ACC112 (cell line): ENCODE data around the gene CFAP74.
"Not testable (repeated sequence)": the region's sequence is repeated elsewhere in the genome, so short reads cannot be mapped to it uniquely, and the experiment has no call there.

Experiments used
- H2AFZ ChIP-seq: fragments of 200-600 bp; sonication (generic); one replicate; pipeline ENCODE4 v1.6.0; 2017; ENCODE audit warnings: antibody characterized with exemption, low read length; ENCODE audit not compliant: unreplicated experiment
- H3K27ac ChIP-seq: fragments of 200-600 bp; sonication (generic); 2 replicates; pipeline ENCODE4 v1.5.1; 2014; ENCODE audit warnings: low read depth, mild to moderate bottlenecking, antibody characterized with exemption, low read length, moderate library complexity
- H3K27me3 ChIP-seq: fragments of 200-600 bp; sonication (generic); 2 replicates; pipeline ENCODE4 v1.6.1; 2014; ENCODE audit warnings: mild to moderate bottlenecking, antibody characterized with exemption, low read length, moderate library complexity, mixed read lengths; ENCODE audit not compliant: insufficient read depth
- H3K36me3 ChIP-seq: fragments of 200-600 bp; sonication (generic); 2 replicates; pipeline ENCODE4 v1.6.1; 2016; ENCODE audit warnings: mild to moderate bottlenecking, antibody characterized with exemption, low read length, moderate library complexity, mixed read lengths; ENCODE audit not compliant: insufficient read depth
- H3K4me1 ChIP-seq: fragments of 200-600 bp; sonication (generic); one replicate; pipeline ENCODE4 v1.6.1; 2016; ENCODE audit warnings: low read length, mixed read lengths; ENCODE audit not compliant: insufficient read depth, unreplicated experiment, control insufficient read depth
- H3K4me3 ChIP-seq: fragments of 200-600 bp; sonication (generic); 2 replicates; pipeline ENCODE4 v1.5.1; 2014; ENCODE audit warnings: mild to moderate bottlenecking, low read depth, low read length
- H3K79me2 ChIP-seq: fragments of 200-600 bp; sonication (generic); one replicate; pipeline ENCODE4 v1.6.0; 2016; ENCODE audit warnings: low read length; ENCODE audit not compliant: control insufficient read depth, unreplicated experiment, insufficient read depth

CFAP74 gene

GRCh38 chr1:1892079-1892762 lies 111.4 kb downstream of the CFAP74 start:
- Histone ChIP-seq H3K4me3 (peak overlapping the region; percentile 98), H3K79me2 (peaks cover 36% of the 10 kb centered on the region), H3K27ac (no peak overlapping the region), H3K4me1 (peaks cover 38% of the 10 kb centered on the region), H2AFZ (peak overlapping the region; percentile 75), H3K36me3 (no peaks in the 10 kb centered on the region), H3K27me3 (no peaks in the 10 kb centered on the region)

GRCh38 chr1:1891349-1892078 lies 112.1 kb downstream of the CFAP74 start:
- Histone ChIP-seq H3K4me3 (peak overlapping the region; percentile 98), H3K27me3 (no peaks in the 10 kb centered on the region), H2AFZ (peak overlapping the region; percentile 75), H3K79me2 (peaks cover 44% of the 10 kb centered on the region), H3K27ac (peak overlapping the region; percentile 82; the same call in 1 of the 2 replicates), H3K4me1 (peaks cover 41% of the 10 kb centered on the region), H3K36me3 (no peaks in the 10 kb centered on the region)

- H3K79me2 ChIP-seq: peaks cover 51% of the 10 kb centered on the region
Observed at GRCh38 chr1:1890506-1891348, 112.9 kb downstream of the CFAP74 start, which contains the start of gene GNB1. Gene GNB1 (minus strand): TSS chr1:1891087. CDS start chr1:1825453, 65,634 bp downstream.

GRCh38 chr1:1889847-1890505 lies 113.6 kb downstream of the CFAP74 start:
- H3K4me3 ChIP-seq: peak overlapping the region; percentile 98
- peaks cover 58% of the 10 kb centered on the region for H3K79me2 ChIP-seq
- peak overlapping the region; percentile 82 for H3K27ac ChIP-seq
- H2AFZ ChIP-seq: peak overlapping the region; percentile 51
- no peaks in the 10 kb centered on the region for H3K36me3 ChIP-seq
- peaks cover 46% of the 10 kb centered on the region for H3K4me1 ChIP-seq
- no peaks in the 10 kb centered on the region for H3K27me3 ChIP-seq

More at GRCh38 chr1:1890506-1891348, 112.9 kb downstream of the CFAP74 start, which contains the start of gene GNB1:
- Histone ChIP-seq H2AFZ (peak within 1 kb of the TSS; percentile 75), H3K4me3 (peak within 1 kb of the TSS; percentile 98), H3K36me3 (no peaks in the 10 kb centered on the region), H3K27me3 (no peaks in the 10 kb centered on the region), H3K27ac (peak within 1 kb of the TSS; percentile 82), H3K4me1 (peaks cover 46% of the 10 kb centered on the region)

- H3K4me1 ChIP-seq: peaks cover 39% of the 10 kb centered on the region
Observed at GRCh38 chr1:1889090-1889750, 114.4 kb downstream of the CFAP74 start.

GRCh38 chr1:1883890-1884289 lies 119.7 kb downstream of the CFAP74 start:
- not testable (repeated sequence) for H2AFZ ChIP-seq, H3K27me3 ChIP-seq, H3K36me3 ChIP-seq, H3K4me3 ChIP-seq, H3K27ac ChIP-seq
- Histone ChIP-seq H3K79me2 (peaks cover 98% of the 10 kb centered on the region), H3K4me1 (peaks cover 32% of the 10 kb centered on the region)

More at GRCh38 chr1:1889090-1889750, 114.4 kb downstream of the CFAP74 start:
- H2AFZ ChIP-seq: no peak overlapping the region
- peak overlapping the region; percentile 98 for H3K4me3 ChIP-seq
- H3K36me3 ChIP-seq: no peaks in the 10 kb centered on the region
- no peaks in the 10 kb centered on the region for H3K27me3 ChIP-seq
- H3K79me2 ChIP-seq: peaks cover 66% of the 10 kb centered on the region
- peak overlapping the region; percentile 82 for H3K27ac ChIP-seq

- H3K27ac ChIP-seq: peak overlapping the region; percentile 42
- H2AFZ ChIP-seq: no peak overlapping the region
- H3K4me3 ChIP-seq: no peak overlapping the region
- H3K27me3 ChIP-seq: no peaks in the 10 kb centered on the region
- peaks cover 98% of the 10 kb centered on the region for H3K79me2 ChIP-seq
- H3K4me1 ChIP-seq: peaks cover 26% of the 10 kb centered on the region
- H3K36me3 ChIP-seq: 0 out of 2 replicates have a peak, but pooled peaks cover 5% of the 10 kb centered on the region
Observed at GRCh38 chr1:1883092-1883873, 120.3 kb downstream of the CFAP74 start.

GRCh38 chr1:1881727-1882126 lies 121.9 kb downstream of the CFAP74 start:
- no peak overlapping the region for H2AFZ ChIP-seq
- 0 out of 2 replicates have a peak, but pooled peaks cover 5% of the 10 kb centered on the region for H3K36me3 ChIP-seq
- peaks cover 96% of the 10 kb centered on the region for H3K79me2 ChIP-seq
- H3K4me3 ChIP-seq: no peak overlapping the region
- no peaks in the 10 kb centered on the region for H3K27me3 ChIP-seq
- peaks cover 18% of the 10 kb centered on the region for H3K4me1 ChIP-seq
- H3K27ac ChIP-seq: no peak overlapping the region

- Histone ChIP-seq H3K36me3 (0 out of 2 replicates have a peak, but pooled peaks cover 8% of the 10 kb centered on the region), H3K4me1 (peaks cover 13% of the 10 kb centered on the region), H3K27me3 (no peaks in the 10 kb centered on the region), H2AFZ (no peak overlapping the region), H3K4me3 (no peak overlapping the region), H3K27ac (no peak overlapping the region), H3K79me2 (peaks cover 96% of the 10 kb centered on the region)
Observed at GRCh38 chr1:1880617-1881312, 122.8 kb downstream of the CFAP74 start.
